ENCODE data around the gene RAB3IL1. TPM values are rescaled to one million over a fixed set of nuclear protein-coding genes. Genes with fewer than 3 reads are reported as not detected.
A peak's percentile ranks its signal among the peaks of the same experiment; 100 is the strongest.

Gene RAB3IL1
- total and polyA plus RNA-seq, 9 of the 15 experiments (the other 6 are each of a cell fraction or from before 2014, with no cell fraction given), result 0.15 to 42.6 (median 15.5) TPM

DNA sequence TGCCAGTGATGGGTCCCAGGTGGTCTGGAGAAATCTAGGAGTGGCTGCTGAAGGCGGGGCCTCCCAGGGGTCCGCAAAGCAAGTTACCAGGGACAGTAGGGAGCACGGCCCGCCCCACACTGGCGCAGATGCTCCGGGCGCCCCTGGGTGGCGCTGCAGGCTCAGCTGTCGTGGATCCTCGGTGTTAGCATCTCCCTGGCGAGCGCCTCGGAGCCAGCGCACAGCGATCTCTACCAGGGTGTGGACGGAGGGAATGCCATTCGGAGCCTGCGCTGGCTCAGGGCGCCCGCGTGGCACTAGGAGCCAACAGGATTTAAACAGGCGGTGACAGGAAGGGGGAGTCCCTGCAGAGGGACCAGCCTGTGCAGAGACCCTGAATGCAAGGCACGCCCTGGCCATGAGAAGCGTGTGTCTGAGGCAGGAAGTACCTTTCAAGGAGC, 46.2 kb downstream of the RAB3IL1 start (continued):
- TF ChIP-seq, protein P1, sequence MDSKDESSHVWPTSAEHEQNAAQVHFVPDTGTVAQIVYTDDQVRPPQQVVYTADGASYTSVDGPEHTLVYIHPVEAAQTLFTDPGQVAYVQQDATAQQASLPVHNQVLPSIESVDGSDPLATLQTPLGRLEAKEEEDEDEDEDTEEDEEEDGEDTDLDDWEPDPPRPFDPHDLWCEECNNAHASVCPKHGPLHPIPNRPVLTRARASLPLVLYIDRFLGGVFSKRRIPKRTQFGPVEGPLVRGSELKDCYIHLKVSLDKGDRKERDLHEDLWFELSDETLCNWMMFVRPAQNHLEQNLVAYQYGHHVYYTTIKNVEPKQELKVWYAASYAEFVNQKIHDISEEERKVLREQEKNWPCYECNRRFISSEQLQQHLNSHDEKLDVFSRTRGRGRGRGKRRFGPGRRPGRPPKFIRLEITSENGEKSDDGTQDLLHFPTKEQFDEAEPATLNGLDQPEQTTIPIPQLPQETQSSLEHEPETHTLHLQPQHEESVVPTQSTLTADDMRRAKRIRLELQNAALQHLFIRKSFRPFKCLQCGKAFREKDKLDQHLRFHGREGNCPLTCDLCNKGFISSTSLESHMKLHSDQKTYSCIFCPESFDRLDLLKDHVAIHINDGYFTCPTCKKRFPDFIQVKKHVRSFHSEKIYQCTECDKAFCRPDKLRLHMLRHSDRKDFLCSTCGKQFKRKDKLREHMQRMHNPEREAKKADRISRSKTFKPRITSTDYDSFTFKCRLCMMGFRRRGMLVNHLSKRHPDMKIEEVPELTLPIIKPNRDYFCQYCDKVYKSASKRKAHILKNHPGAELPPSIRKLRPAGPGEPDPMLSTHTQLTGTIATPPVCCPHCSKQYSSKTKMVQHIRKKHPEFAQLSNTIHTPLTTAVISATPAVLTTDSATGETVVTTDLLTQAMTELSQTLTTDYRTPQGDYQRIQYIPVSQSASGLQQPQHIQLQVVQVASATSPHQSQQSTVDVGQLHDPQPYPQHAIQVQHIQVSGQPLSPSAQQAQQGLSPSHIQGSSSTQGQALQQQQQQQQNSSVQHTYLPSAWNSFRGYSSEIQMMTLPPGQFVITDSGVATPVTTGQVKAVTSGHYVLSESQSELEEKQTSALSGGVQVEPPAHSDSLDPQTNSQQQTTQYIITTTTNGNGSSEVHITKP (IDR thresholded peaks at IDR 0.05; ENCODE audit: partially characterized antibody), result peak; percentile 33
- TF ChIP-seq SOX6 (IDR thresholded peaks at IDR 0.05), result 0 out of 2 replicates have a peak, but pooled peaks have one; percentile 20
- TF ChIP-seq ZNF717 (CRISPR knock-in tag; IDR thresholded peaks at IDR 0.05), result no peak
- peak; percentile 75 for TF ChIP-seq CREM (IDR thresholded peaks at IDR 0.05; ENCODE audit: low read depth)
- peak; percentile 25; the same call in 1 of the 2 replicates for TF ChIP-seq BCOR (IDR thresholded peaks at IDR 0.05)
- TF ChIP-seq ZNF395 (CRISPR knock-in tag; IDR thresholded peaks at IDR 0.05), result 0 out of 2 replicates have a peak, but pooled peaks have one; percentile 22
- TF ChIP-seq MAFG (tag; conservative IDR thresholded peaks at IDR 0.05), result no peak
- TF ChIP-seq FOS (IDR thresholded peaks at IDR 0.05; ENCODE audit: extremely low read depth, insufficient read length), result no peak
- 0 out of 2 replicates have a peak, but pooled peaks have one; percentile 41 for TF ChIP-seq ZNF232 (CRISPR knock-in tag; IDR thresholded peaks at IDR 0.05)
- no peak for TF ChIP-seq ID3 (CRISPR knock-in tag; IDR thresholded peaks at IDR 0.05)
- TF ChIP-seq ID3 (tag; IDR thresholded peaks at IDR 0.05), result peak; percentile 29; the same call in 1 of the 2 replicates
- TF ChIP-seq HCFC1 (IDR thresholded peaks at IDR 0.05; ENCODE audit: low read depth, low read length), result peak; percentile 45; the same call in 1 of the 2 replicates
- peak; percentile 23; the same call in 1 of the 2 replicates for TF ChIP-seq L3MBTL2 (IDR thresholded peaks at IDR 0.05)
- 0 out of 2 replicates have a peak, but pooled peaks have one; percentile 16 for TF ChIP-seq SMAD4 (CRISPR knock-in tag; conservative IDR thresholded peaks at IDR 0.05)
- no peak for TF ChIP-seq MXD1 (CRISPR knock-in tag; IDR thresholded peaks at IDR 0.05; ENCODE audit: borderline replicate concordance, poor library complexity, severe bottlenecking)
- peak; percentile 33 for TF ChIP-seq NEUROD1 (IDR thresholded peaks at IDR 0.05; ENCODE audit: borderline replicate concordance, low read depth, low read length, partially characterized antibody)
- peak; percentile 45 for TF ChIP-seq JUND (IDR thresholded peaks at IDR 0.05; ENCODE audit: borderline replicate concordance, low read depth, low read length)
- no peak; the same call in 2 of the 3 replicates for TF ChIP-seq JUND (tag; IDR thresholded peaks at IDR 0.05; ENCODE audit: borderline replicate concordance, low read depth, low read length)
- TF ChIP-seq CEBPB (tag; IDR thresholded peaks at IDR 0.05), result no peak
- peak; percentile 50; the same call in 1 of the 2 replicates for TF ChIP-seq ATF7 (IDR thresholded peaks at IDR 0.05)
- TF ChIP-seq NRF1 (conservative IDR thresholded peaks at IDR 0.05 in 1 of 2, IDR thresholded peaks at IDR 0.05 in 1 of 2), result peak; percentile 55 to 65
- peak; percentile 50 for TF ChIP-seq BHLHE40 (IDR thresholded peaks at IDR 0.05; ENCODE audit: low read length)
- no peak for TF ChIP-seq SIN3A (IDR thresholded peaks at IDR 0.05; ENCODE audit: borderline replicate concordance in 2 of 2, control insufficient read depth in 1 of 2, low read depth in 2 of 2, low read length in 2 of 2)
- TF ChIP-seq DACH1 (IDR thresholded peaks at IDR 0.05; ENCODE audit: partially characterized antibody), result peak; percentile 15

All from K562 (cell line).